Measurements from ENCODE around the gene MATCAP1. TPM values are rescaled to one million over a fixed set of nuclear protein-coding genes. Genes with fewer than 3 reads are reported as not detected.

The MATCAP1 gene
- total and polyA plus RNA-seq, 4 donors, result 18.5 to 41.8 (median 26.0) TPM

- no peak overlapping the region for H3K4me3 ChIP-seq
- DNase-seq (peak; percentile 78 to 87 (median 86)), ATAC-seq (ENCODE audit: insufficient read depth, low FRiP score) (peak; percentile 72)
- peaks cover 0 to 3% (median under 1%) of the 10 kb centered on the region in 4 donors for H3K36me3 ChIP-seq (ENCODE audit: control insufficient read depth in 4 of 4, insufficient read depth in 4 of 4, low read length in 4 of 4)
- H3K4me1 ChIP-seq (ENCODE audit: control insufficient read depth in 5 of 5, insufficient read depth in 5 of 5, low read length in 5 of 5), result peaks cover 6 to 26% (median 16%) of the 10 kb centered on the region in 5 donors
- peak overlapping the region; percentile 63 for H3K27ac ChIP-seq (ENCODE audit: low read depth in 1 of 2, low read length in 1 of 2)
- H3K9me3 ChIP-seq (ENCODE audit: control insufficient read depth in 4 of 4, insufficient read depth in 3 of 4, low read length in 3 of 4), result no peaks in the 10 kb centered on the region
- no peak for TF ChIP-seq CTCF (IDR thresholded peaks at IDR 0.05; ENCODE audit: control extremely low read depth, extremely low read depth)
- WGBS, 2 donors, result 38 to 45% methylated on average over 18 of the region's 18 CpGs
- H3K9ac ChIP-seq (ENCODE audit: insufficient read depth in 1 of 2, low read length in 2 of 2), result peak overlapping the region in 1 of 2 donors; percentile 8
- H3K27me3 ChIP-seq (ENCODE audit: control insufficient read depth in 3 of 3, insufficient read depth in 3 of 3, low read length in 2 of 3), result no peaks in the 10 kb centered on the region
Observed at GRCh38 chr16:67216612-67217490, 33.1 kb upstream of the MATCAP1 start.

DNA sequence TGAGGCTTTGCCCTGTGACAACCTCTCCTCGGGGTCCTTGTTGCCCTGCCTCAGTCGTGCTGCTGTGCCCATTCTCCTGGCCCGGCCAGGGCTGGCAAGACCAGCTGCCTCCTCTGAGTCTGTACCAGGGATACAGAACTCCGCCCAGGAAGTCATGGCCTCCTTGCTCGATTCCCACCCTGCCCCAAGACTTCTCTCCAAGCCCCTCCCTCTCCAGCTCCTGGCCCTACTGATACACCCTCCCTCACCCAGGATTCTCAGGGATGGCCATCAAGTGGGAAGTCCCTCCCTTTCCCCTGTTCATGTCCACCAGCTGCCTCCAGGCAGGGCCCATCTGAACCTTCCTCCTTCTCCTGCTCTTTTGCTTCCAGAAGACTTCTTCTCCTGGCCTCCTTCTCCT lies 31.9 kb upstream of the MATCAP1 start:
- WGBS, 2 donors, result 67 to 68% methylated on average over 5 of the region's 5 CpGs
- Histone ChIP-seq H3K4me1 (ENCODE audit: control insufficient read depth in 5 of 5, insufficient read depth in 5 of 5, low read length in 5 of 5) (peaks cover 6 to 26% (median 16%) of the 10 kb centered on the region in 5 donors), H3K27ac (ENCODE audit: low read depth in 1 of 2, low read length in 1 of 2) (peak overlapping the region in 1 of 2 donors; percentile 63), H3K4me3 (no peak overlapping the region), H3K9ac (ENCODE audit: insufficient read depth in 1 of 2, low read length in 2 of 2) (no peak overlapping the region), H3K36me3 (ENCODE audit: control insufficient read depth in 4 of 4, insufficient read depth in 4 of 4, low read length in 4 of 4) (peaks cover 0 to 3% (median under 1%) of the 10 kb centered on the region in 4 donors), H3K27me3 (ENCODE audit: control insufficient read depth in 3 of 3, insufficient read depth in 3 of 3, low read length in 2 of 3) (no peaks in the 10 kb centered on the region), H3K9me3 (ENCODE audit: control insufficient read depth in 4 of 4, insufficient read depth in 3 of 4, low read length in 3 of 4) (no peaks in the 10 kb centered on the region)
- no peak for TF ChIP-seq CTCF (IDR thresholded peaks at IDR 0.05; ENCODE audit: control extremely low read depth, extremely low read depth)
- ATAC-seq (ENCODE audit: insufficient read depth, low FRiP score) (no peak), DNase-seq (no peak)

GRCh38 chr16:67213197-67214019 lies 29.6 kb upstream of the MATCAP1 start:
- 79 to 83% methylated on average over 8 of the region's 8 CpGs for WGBS, 2 donors
- DNase-seq (no peak), ATAC-seq (ENCODE audit: insufficient read depth, low FRiP score) (no peak)
- Histone ChIP-seq H3K4me3 (no peak overlapping the region), H3K9me3 (ENCODE audit: control insufficient read depth in 4 of 4, insufficient read depth in 3 of 4, low read length in 3 of 4) (no peaks in the 10 kb centered on the region), H3K36me3 (ENCODE audit: control insufficient read depth in 4 of 4, insufficient read depth in 4 of 4, low read length in 4 of 4) (peaks cover 0 to 1% (median 0%) of the 10 kb centered on the region in 4 donors), H3K27ac (ENCODE audit: low read depth in 1 of 2, low read length in 1 of 2) (peak overlapping the region in 1 of 2 donors; percentile 4), H3K27me3 (ENCODE audit: control insufficient read depth in 3 of 3, insufficient read depth in 3 of 3, low read length in 2 of 3) (no peaks in the 10 kb centered on the region), H3K4me1 (ENCODE audit: control insufficient read depth in 5 of 5, insufficient read depth in 5 of 5, low read length in 5 of 5) (peaks cover 6 to 26% (median 16%) of the 10 kb centered on the region in 5 donors), H3K9ac (ENCODE audit: insufficient read depth in 1 of 2, low read length in 2 of 2) (no peak overlapping the region)
- no peak for TF ChIP-seq CTCF (IDR thresholded peaks at IDR 0.05; ENCODE audit: control extremely low read depth, extremely low read depth)
